ENCODE results near the gene USP48.
"Not testable (repeated sequence)": the region's sequence is repeated elsewhere in the genome, so short reads cannot be mapped to it uniquely, and the experiment has no call there.

The USP48 gene

DNA sequence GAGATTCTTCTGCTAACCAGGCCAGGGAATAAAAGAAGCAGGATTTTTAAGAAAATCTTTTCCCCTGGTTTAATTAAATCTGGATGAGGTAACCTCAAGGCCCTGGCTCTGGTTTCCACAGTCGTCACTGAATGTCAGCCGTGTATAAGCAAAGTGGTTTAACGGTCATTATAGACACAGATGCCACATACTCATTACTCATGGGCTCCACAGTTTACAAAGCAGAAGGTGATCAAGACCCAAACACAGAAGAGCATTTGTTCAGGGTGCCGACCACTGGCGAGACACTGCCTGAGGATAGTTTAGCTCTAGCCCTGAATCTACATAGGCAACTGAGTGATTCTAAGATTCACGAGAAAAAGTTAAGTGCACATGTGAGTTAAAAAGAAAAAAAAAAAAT is 86.0 kb downstream of the USP48 start:
- DNase-seq (ENCODE audit: low spot score) = no peak

DNA sequence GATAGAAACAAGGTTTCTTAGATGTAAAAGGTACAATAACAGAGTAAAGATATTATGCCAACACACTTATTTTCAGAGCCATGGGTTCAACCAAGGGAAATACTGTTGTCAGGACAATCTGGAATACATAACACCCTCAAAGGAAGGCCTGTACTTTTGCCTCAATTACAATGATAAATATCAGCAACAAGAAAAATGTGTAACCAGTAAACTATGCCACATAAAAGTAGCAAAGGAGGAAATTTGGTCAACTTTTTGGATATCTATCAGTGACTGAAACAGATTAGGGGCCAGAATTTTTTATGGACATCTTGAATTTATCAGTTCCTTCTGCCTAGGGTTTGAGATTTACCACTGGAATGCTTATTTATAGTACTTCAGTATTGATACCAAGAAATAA is 89.2 kb downstream of the USP48 start:
- no peak for DNase-seq (ENCODE audit: low spot score)

- no peak for DNase-seq (ENCODE audit: low spot score)
Observed at GRCh38 chr1:21691739-21692138, 91.2 kb downstream of the USP48 start.

DNA sequence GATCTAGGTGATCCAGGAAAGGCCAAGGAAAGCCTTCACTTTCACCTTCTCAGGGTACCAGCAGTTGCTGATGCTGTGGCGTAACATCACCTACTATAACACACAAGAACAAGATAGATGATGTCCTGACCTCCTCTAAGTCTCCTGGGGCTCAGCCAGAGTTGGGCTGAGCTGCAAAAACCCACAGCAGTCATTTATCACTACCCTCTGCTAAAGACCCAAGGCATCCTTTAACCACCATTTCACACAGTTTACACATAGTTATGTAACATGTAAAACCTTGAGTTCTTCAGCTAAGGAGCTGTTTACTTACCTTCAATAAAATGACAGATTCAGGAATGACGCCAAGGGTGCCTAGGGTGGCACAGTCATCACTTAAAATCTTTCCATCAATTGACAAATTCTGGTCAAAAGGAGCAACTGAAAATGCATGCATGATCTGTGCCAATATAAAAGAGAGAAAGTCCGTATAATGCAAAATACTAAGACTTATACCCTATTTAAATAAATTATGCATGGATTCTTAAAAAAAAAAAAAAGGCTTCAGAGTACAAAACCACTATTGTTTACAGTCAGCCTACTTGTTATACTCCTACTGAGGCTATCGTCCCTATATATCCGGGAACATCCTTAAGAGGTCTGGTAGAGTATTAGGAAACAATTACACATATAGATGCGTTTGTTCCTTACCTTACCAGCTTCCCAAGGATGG is 93.1 kb downstream of the USP48 start:
- DNase-seq (ENCODE audit: low spot score) = no peak

GRCh38 chr1:21687081-21687529 is 95.8 kb downstream of the USP48 start:
- no peak for DNase-seq (ENCODE audit: low spot score)

DNA sequence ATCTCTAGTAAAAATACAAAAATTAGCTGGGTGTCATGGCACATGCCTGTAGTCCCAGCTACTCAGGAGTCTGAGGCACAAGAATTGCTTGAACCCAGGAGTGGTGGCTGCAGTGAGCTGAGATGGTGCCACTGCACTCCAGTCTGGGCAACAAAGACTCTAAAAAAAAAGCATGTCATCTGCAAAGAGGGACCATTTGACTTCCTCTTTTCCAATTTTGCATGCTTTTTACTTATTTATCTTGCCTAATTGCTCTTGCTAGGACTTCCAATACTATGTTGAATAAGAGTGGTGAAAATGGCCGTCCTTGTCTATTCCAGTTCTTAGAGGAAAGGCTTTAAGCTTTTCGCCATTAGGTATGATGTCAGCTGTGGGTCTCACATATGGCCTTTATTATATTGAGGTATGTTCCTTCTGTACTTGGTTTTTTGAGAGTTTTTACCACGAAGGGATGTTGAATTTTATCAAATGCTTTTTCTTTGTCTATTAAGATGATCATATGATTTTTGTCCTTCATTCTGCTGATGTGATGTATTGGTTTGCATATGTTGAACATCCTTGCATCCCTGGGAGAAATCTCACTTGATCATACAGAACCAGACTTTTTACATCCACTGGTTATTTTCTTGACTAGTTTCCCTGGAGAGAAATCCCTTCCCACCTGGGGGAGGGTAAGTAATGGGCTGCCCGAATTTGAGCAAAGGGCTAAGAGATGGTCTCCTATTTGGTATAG is 96.8 kb downstream of the USP48 start:
- DNase-seq (ENCODE audit: low spot score) = no peak

- no peak for DNase-seq (ENCODE audit: low spot score)
Observed at GRCh38 chr1:21681426-21681825, 101.5 kb downstream of the USP48 start.

GRCh38 chr1:21680918-21681317 is 102.0 kb downstream of the USP48 start:
- DNase-seq (ENCODE audit: low spot score) = no peak

GRCh38 chr1:21680381-21680780 is 102.6 kb downstream of the USP48 start:
- DNase-seq (ENCODE audit: low spot score) = no peak

GRCh38 chr1:21677168-21677567 is 105.8 kb downstream of the USP48 start:
- DNase-seq (ENCODE audit: low spot score) = no peak

- DNase-seq (ENCODE audit: low spot score) = no peak
Observed at GRCh38 chr1:21674957-21675356, 108.0 kb downstream of the USP48 start.

GRCh38 chr1:21673853-21674252 is 109.1 kb downstream of the USP48 start:
- not testable (repeated sequence) for DNase-seq (ENCODE audit: low spot score)

- no peak for DNase-seq (ENCODE audit: low spot score)
Observed at GRCh38 chr1:21673277-21673780, 109.6 kb downstream of the USP48 start.

GRCh38 chr1:21672478-21673276 is 110.3 kb downstream of the USP48 start:
- DNase-seq (ENCODE audit: low spot score) = no peak

DNA sequence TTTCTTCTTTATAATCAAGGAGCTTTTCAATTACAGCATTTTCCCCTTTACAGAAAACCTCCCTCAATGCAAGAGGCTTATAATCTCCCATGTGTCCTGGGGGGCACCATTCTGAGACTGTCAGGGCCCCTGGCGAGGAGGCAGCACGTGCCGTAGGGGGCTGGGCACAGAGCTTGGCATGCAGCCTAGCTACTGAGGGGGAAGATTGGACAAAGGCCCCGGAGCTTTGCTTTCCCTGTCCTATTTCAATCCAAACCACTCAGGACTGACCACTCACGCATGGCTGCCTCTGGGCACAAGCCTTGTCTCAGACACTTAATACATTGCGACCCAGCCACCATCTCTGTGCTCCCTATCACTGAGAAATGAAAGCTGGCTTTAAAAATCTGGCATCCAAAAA is 111.0 kb downstream of the USP48 start:
- DNase-seq (ENCODE audit: low spot score) = no peak

DNA sequence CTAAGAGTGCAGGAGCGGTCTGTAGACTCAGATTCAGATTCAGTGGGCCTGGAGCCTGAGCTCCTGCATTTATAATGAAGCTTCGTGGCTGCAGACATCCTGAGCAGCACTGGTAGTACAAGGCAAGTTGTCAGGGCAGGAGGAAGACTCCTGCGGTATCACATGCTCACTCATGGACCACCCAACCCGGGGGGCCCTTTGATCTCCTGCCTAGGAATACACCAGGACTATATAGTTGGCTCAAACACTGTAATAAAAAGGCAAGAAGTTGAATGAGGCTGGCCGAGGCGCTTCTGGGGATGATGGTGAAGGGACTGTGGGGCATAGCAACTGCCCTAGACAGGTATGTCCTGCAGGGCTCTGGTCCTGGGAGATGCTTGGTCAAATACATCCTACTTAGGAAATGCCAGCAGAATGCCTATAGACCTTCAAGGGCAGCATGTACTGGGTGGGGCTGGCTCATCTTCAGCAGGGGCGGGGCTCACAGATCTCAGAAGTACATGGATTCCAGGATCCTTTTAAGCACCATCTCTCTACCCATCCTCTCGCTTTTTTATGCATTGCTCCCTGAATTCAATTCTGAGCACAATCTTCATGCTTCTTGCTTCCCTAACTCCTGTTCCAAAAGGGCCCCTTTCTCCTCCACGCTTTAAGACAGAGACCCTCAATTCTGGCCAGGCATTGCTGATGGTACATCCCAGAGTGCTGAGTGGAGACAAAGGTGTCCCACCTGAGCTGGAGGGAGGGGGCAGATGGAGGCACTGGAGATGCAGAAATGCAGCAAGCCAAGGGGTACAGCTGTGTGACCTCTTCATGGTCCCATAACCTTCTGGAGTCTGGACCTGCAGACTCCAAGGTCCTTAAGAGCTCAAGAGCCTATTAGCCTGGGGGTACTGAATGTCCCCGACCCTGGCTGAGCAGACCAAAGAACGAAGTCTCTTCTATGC is 111.7 kb downstream of the USP48 start:
- no peak for DNase-seq (ENCODE audit: low spot score)

DNA sequence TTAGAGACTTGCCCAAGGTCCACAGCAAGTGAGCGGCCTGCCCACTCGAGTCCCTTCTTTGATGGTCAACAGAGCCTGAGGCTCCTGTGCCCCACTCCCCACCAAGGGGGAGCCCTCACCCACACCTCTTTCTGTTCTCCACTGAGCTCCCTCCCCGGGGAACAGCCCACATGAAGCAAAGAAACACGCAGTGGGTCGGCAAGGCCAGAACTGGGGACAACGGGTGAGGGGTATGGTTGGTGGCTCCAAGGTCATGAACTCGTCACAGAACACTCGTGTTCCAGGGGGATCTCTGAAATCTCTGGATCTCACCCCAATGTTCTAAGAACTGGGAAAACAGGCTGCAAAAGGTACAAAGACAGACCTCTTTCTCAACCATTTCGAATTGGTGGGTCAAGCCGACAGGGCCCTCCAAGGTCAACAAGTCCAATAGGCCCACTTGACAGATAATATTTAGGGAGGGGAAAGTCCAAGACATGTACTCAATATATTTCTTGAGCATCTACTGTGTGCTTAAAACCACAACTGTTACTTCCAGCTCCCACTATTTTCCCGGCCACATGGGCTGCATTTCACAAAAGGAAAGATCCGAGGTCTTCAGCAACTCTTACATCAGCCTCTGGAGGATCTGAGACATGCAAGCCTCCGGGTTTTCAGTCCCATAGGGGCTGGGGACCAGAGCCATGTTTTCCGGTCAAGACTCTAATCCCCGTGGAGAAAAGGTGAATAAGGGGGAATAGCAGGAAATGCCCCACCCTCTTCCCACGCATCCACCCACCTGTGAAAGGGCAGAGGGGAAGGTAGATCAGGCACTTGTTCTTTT is 112.7 kb downstream of the USP48 start:
- DNase-seq (ENCODE audit: low spot score) = no peak

- DNase-seq (ENCODE audit: low spot score) = no peak
Observed at GRCh38 chr1:21669258-21670058, 113.5 kb downstream of the USP48 start, which contains the start of gene RAP1GAP. Gene RAP1GAP (minus strand): TSS chr1:21669357. CDS start chr1:21620032, 49,325 bp downstream.

- no peak for DNase-seq (ENCODE audit: low spot score)
Observed at GRCh38 chr1:21668951-21669257, 114.0 kb downstream of the USP48 start.
